Esophagus mucosa (tissue), 1 donor: ENCODE results near the gene KCNQ1OT1. TPM values are rescaled to one million over a fixed set of nuclear protein-coding genes. Genes with fewer than 3 reads are reported as not detected.

ENCODE experiments used
- ATAC-seq: fragments of 200-7000 bp; cut with Tn5 transposase; one replicate; pipeline ENCODE4 v1.9.1; 2020
- total RNA-seq: library from RNA; stranded (reverse); gene quantifications from one replicate; pipeline ENCODE4 v1.2.4, GENCODE V29; 2023
- donor health status: DM: yes; HTN: yes; CAD: no.

Gene KCNQ1OT1
- total RNA-seq, 1 donor from 2014 or later: 0.60 TPM

DNA sequence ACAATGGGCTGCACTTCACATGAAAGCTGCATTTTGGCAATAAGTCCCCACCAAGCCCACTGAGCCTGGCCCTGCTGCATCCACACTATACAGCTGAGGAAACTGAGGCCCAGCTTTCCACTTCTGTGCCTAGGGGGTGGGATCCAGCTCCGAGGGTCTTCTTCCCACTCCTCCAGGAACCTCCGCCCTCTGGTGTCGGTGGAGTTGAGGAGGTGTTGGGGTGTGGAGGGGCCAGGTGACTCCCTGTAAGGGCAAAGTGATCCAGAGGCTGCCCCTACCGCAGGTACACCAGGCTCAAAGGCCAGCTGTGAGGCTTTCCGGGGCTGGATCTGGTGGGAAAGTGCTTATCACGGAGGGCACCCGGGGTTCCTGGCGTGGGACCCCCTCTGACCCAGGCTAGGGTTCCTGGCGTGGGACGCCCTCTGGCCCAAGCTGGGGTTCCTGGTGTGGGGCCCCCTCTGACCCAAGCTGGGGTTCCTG, 130.0 kb downstream of the KCNQ1OT1 start:
- ATAC-seq: no peak

- ATAC-seq: no peak
These were observed 130.5 kb downstream of the KCNQ1OT1 start for GRCh38 chr11:2569321-2569721.

- ATAC-seq: no peak
These were observed 132.6 kb downstream of the KCNQ1OT1 start for GRCh38 chr11:2567026-2567671.

DNA sequence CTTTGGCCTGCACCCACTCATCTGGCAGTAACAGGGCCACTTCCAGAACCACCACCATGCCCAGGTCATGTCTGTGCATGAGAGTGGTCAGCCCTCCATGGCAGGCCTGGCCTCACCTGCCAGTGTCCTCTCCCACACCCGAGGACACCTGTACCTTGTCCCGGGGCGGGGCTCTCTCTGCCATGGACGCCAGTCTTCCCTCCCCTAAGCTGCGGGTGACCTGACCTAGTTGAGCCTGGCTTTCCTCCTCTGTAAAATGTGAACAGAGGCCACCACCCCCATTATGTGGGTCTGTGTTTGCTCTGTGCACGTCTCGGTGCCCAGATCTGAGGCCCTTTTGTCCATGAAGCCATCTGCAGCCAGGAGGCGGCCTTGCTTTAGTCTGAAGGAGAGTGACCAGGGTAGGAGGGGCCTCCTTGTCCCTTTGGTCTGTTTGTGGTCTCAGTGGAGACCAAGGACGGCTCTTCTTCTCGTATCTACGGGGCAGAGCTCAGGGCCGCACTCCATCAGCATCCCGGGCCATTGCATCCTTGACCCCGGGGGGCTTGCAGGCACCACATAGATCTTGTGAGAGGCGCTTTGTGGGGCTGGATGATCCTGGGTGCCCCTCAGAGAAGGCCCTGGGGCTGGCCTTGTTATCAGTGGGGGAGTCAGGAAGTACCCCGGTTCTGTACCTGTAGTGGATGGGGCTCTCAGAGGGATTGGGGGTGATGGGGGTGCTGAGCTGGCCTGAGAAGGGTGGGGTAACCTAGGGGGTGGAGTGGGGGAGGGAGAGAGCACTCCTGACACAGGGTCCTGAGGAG, 133.4 kb downstream of the KCNQ1OT1 start:
- ATAC-seq: no peak

GRCh38 chr11:2565447-2566222, 134.2 kb downstream of the KCNQ1OT1 start:
- no peak for ATAC-seq

- ATAC-seq: no peak
These were observed 135.0 kb downstream of the KCNQ1OT1 start for GRCh38 chr11:2564588-2565425.

DNA sequence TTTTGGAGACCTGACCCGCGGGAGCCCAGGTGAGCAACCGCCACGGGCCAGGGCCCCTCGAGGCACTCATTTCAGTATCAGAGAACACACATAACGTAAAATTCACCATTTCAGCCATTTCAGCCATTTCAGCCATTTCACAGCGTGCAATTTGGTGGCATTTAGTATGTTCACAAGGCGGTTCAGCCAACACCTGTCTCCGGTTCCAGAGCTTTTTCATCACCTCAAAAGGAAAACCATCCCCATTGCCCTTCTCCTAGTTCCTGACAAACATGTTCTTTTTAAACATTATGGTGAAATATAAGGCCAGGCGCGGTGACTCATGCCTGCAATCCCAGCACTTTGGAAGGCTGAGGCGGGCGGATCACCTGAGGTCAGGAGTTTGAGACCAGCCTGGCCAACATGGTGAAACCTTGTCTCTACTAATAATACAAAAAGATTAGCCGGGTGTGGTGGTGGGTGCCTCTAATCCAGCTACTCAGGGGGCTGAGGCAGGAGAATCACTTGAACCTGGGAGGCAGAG, 135.7 kb downstream of the KCNQ1OT1 start:
- no peak for ATAC-seq

- ATAC-seq: no peak
These were observed 136.4 kb downstream of the KCNQ1OT1 start for GRCh38 chr11:2563213-2564007.

DNA sequence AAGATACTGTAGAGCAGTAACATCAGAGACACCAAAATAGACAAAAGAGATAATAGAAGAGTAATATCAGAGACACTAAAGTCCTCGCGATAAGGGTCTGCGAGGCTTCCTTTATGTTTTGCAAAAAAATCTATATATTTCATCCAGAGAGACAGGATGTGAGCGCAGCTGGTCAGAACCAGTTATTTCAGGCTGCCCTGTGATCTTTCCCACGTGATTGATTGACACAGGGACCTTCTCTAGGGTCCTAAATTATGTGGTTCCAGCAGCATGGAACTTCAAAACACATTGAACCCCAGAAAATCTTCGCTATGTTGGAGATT, 136.9 kb downstream of the KCNQ1OT1 start:
- no peak for ATAC-seq

DNA sequence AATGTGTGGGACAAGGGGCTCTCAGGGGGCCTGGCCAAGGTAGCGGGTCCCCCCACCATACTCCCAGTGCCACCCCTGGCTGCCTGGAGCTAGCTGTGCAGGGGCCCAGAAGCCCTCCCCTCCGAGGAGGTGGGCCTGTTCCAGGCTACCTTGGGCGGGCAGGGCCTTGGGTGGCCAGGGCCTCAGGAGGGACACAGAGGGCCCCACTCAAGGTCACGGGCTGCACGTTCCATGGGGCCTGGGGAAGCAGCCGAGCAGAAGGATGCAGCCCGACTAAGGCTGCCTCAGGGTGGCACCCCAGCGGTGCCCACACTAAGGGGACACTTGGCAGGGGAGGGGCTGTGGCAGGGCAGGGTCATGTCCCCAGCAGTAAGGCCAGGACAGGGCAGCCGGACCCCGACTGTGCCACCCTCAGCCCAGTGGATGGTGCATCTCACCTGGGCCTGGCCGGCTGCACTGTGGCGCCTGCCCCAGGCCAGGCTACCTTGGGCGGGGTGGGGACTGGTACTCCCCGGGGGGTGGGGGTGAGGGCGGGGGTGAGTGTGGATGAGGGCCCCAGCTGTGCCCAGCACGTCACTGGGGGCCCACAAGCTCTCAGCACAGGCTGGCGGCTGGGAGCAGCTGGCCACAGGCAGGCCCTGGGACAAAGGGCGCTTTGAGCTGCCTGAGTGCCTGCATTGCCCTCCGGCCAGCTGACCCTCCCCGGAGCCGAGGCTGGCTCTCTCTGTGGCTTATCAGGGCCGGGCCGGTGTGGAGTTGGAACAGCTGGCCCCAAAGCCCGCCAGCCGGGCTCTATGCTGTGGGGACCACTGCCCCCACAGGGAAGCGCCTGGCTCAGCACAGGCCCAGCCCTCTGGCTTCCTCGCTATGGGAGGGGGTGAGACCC, 137.9 kb downstream of the KCNQ1OT1 start:
- ATAC-seq: no peak

- no peak for ATAC-seq
These were observed 140.1 kb downstream of the KCNQ1OT1 start for GRCh38 chr11:2559527-2560311.

DNA sequence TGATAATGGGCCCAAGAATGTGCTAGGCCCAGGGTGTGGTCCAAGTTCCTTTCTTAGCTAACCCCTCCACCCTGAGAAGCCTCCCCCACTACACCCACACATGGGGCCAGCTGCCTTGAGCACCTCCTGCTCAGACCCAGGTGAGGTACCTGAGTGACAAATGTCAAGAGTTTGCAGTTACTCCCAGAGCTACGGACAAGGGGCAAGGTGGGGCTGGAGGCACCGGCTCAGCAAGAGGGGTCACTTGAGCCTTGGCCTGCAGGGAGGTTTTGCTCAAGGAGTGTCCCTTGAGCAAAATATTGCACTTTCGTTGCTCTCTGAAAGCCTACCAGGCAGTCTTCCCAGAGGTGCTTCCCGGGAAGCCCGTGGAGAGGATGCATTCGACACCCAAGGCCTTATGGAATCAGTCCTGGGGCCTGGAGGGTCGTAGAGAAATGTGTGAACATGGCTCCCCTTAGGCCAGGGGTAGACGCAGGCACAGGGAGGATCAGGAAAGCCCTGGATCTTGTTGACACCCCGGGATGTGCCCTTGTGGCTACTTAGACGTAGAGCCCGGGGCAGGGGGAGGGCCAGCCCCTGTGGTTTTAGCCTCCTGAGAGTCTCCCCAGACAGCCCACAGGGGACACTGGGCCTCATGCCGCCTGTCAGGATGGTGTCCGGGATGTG, 140.8 kb downstream of the KCNQ1OT1 start:
- ATAC-seq: no peak

GRCh38 chr11:2558397-2558796, 141.4 kb downstream of the KCNQ1OT1 start:
- ATAC-seq: no peak

Other genes with a start within 250 kb of the KCNQ1OT1 start
- gene CDKN1C, start 185.8 kb upstream of the KCNQ1OT1 start, total RNA-seq: 3.5 TPM
- 45.0 TPM for gene PHLDA2, start 229.4 kb upstream of the KCNQ1OT1 start, total RNA-seq